HepG2 (cell line): ENCODE results near the gene SBK3. TPM values are rescaled to one million over a fixed set of nuclear protein-coding genes. Genes with fewer than 3 reads are reported as not detected.

Experiments used
- HNRNPLL ChIP-seq: fragments of 200-400 bp; formaldehyde crosslinking; IDR thresholded peaks from 2 replicates; pipeline ENCODE4 v1.6.1; 2017; ENCODE audit warnings: mild to moderate bottlenecking, low read depth, low read length; ENCODE audit not compliant: poor library complexity, severe bottlenecking
- PTBP1 ChIP-seq: fragments of 200-400 bp; formaldehyde crosslinking; IDR thresholded peaks from 2 replicates; pipeline ENCODE4 v1.6.1; 2018; ENCODE audit warnings: low read length, low read depth; ENCODE audit not compliant: poor library complexity, severe bottlenecking
- SP140L ChIP-seq: sonication (generic); formaldehyde crosslinking; IDR thresholded peaks from 2 replicates; pipeline ENCODE4 v1.4.0; 2020; ENCODE audit warnings: missing genetic modification reagents, borderline replicate concordance
- ZNF678 ChIP-seq: sonication (generic); formaldehyde crosslinking; IDR thresholded peaks from 2 replicates; pipeline ENCODE4 v1.4.0; 2020; ENCODE audit warnings: mild to moderate bottlenecking, missing genetic modification reagents
- polyA plus RNA-seq, 8 experiments: library from polyadenylated mRNA; depleted of rRNA in 3 of 8; stranded (reverse) in 7 of 8; unstranded in 1 of 8; fragments of >200 nt; fragmentation: Illumina TruSeq in 4 of 8; extraction: Trizol in 4 of 8; gene quantifications; 2 replicates each; pipeline versions ENCODE4 v1.2.1 to v1.2.3, GENCODE V29; 2011 to 2016; ENCODE audit warnings: low read depth in 4 of 8, missing spikeins in 1 of 8, mixed read lengths in 1 of 8; ENCODE audit not compliant: insufficient read depth in 1 of 8
- total RNA-seq, 5 experiments: library from RNA; depleted of rRNA; stranded (reverse); fragments of >200 nt; fragmentation: Illumina TruSeq; extraction: Trizol; gene quantifications; 2 replicates each; pipeline ENCODE4 v1.2.3, GENCODE V29; 2016; ENCODE audit warnings: low read depth in 1 of 5
- TF ChIP-seq, protein P1 (sequence below): sonication (generic); formaldehyde crosslinking; IDR thresholded peaks from 2 replicates; pipeline ENCODE4 v1.5.1; 2020; ENCODE audit warnings: missing genetic modification reagents, mild to moderate bottlenecking, borderline replicate concordance
- TF ChIP-seq, protein P2 (sequence below): sonication (generic); formaldehyde crosslinking; IDR thresholded peaks from 2 replicates; pipeline ENCODE4 v1.5.1; 2020; ENCODE audit warnings: missing genetic modification reagents, mild to moderate bottlenecking, borderline replicate concordance
- TF ChIP-seq, protein P3 (sequence below), 2 experiments: sonication (generic) in 1 of 2; formaldehyde crosslinking in 1 of 2; IDR thresholded peaks; 2 replicates each; pipeline versions ENCODE4 v1.5.1 to v1.6.1; 2011 to 2020; ENCODE audit warnings: borderline replicate concordance in 1 of 2, low read depth in 1 of 2, low read length in 1 of 2, mild to moderate bottlenecking in 1 of 2, missing genetic modification reagents in 1 of 2, moderate library complexity in 1 of 2
- TF ChIP-seq, protein P4 (sequence below): sonication (generic); formaldehyde crosslinking; IDR thresholded peaks from 2 replicates; pipeline ENCODE4 v1.4.0; 2020; ENCODE audit warnings: mild to moderate bottlenecking, missing genetic modification reagents
- TF ChIP-seq, protein P5 (sequence below): fragments of 450-650 bp; IDR thresholded peaks from 2 replicates; pipeline ENCODE4 v1.6.1; 2017

Gene SBK3
- total and polyA plus RNA-seq, 2 of the 13 experiments (the other 11 are each of a cell fraction or from before 2014, with no cell fraction given), result 0.66 to 0.77 TPM

DNA sequence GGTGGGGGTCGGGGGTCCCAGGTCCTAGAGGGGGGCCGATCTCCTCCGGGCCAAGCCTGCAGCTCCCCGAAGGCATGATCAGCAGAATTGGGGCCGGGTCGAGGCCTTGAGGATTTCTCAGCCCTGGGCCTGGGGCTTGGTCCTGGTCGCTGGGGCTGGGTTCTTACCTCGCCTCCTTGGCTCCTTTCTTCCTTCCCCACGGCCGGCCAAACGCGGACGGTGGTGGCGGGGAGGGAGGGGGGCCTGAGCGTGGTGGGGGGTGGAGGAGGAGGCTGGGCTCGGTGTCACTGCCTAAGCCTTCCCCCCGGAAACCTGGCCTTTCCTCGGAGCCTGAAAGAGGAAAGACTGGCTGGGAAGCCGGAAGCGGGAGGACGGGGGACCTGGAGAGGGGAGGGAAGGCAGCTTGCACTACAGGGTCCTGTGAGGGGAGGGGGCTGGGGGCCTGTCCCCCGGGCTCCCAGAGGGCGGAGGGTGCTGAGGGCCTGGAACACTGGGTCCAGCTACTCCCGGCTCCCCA lies 35.3 kb upstream of the SBK3 start, which contains the start of gene ZNF579 (continued):
- TF ChIP-seq, protein P1, sequence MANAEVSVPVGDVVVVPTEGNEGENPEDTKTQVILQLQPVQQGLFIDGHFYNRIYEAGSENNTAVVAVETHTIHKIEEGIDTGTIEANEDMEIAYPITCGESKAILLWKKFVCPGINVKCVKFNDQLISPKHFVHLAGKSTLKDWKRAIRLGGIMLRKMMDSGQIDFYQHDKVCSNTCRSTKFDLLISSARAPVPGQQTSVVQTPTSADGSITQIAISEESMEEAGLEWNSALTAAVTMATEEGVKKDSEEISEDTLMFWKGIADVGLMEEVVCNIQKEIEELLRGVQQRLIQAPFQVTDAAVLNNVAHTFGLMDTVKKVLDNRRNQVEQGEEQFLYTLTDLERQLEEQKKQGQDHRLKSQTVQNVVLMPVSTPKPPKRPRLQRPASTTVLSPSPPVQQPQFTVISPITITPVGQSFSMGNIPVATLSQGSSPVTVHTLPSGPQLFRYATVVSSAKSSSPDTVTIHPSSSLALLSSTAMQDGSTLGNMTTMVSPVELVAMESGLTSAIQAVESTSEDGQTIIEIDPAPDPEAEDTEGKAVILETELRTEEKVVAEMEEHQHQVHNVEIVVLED (CRISPR knock-in tag), result no peak
- TF ChIP-seq, protein P2, sequence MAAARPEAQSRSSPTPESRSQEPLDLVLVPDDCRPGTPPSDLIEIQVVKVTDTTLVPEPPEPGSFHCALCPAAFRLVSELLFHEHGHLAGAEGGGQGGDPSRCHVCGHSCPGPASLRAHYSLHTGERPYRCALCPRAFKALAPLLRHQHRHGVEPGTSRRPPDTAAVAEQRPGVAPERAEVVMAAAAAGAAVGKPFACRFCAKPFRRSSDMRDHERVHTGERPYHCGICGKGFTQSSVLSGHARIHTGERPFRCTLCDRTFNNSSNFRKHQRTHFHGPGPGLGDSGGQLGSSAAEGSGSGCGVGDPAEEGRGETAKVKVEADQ (CRISPR knock-in tag), result no peak
- TF ChIP-seq HNRNPLL (no peak), PTBP1 (no peak), ZNF678 (CRISPR knock-in tag) (no peak), SP140L (CRISPR knock-in tag) (no peak)
- TF ChIP-seq, protein P3, sequence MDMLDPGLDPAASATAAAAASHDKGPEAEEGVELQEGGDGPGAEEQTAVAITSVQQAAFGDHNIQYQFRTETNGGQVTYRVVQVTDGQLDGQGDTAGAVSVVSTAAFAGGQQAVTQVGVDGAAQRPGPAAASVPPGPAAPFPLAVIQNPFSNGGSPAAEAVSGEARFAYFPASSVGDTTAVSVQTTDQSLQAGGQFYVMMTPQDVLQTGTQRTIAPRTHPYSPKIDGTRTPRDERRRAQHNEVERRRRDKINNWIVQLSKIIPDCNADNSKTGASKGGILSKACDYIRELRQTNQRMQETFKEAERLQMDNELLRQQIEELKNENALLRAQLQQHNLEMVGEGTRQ (IDR thresholded peaks at IDR 0.05; ENCODE audit: low read depth, low read length), result no peak
- TF ChIP-seq, protein P3 (CRISPR knock-in tag; IDR thresholded peaks at IDR 0.05; ENCODE audit: borderline replicate concordance), result no peak
- TF ChIP-seq, protein P4, sequence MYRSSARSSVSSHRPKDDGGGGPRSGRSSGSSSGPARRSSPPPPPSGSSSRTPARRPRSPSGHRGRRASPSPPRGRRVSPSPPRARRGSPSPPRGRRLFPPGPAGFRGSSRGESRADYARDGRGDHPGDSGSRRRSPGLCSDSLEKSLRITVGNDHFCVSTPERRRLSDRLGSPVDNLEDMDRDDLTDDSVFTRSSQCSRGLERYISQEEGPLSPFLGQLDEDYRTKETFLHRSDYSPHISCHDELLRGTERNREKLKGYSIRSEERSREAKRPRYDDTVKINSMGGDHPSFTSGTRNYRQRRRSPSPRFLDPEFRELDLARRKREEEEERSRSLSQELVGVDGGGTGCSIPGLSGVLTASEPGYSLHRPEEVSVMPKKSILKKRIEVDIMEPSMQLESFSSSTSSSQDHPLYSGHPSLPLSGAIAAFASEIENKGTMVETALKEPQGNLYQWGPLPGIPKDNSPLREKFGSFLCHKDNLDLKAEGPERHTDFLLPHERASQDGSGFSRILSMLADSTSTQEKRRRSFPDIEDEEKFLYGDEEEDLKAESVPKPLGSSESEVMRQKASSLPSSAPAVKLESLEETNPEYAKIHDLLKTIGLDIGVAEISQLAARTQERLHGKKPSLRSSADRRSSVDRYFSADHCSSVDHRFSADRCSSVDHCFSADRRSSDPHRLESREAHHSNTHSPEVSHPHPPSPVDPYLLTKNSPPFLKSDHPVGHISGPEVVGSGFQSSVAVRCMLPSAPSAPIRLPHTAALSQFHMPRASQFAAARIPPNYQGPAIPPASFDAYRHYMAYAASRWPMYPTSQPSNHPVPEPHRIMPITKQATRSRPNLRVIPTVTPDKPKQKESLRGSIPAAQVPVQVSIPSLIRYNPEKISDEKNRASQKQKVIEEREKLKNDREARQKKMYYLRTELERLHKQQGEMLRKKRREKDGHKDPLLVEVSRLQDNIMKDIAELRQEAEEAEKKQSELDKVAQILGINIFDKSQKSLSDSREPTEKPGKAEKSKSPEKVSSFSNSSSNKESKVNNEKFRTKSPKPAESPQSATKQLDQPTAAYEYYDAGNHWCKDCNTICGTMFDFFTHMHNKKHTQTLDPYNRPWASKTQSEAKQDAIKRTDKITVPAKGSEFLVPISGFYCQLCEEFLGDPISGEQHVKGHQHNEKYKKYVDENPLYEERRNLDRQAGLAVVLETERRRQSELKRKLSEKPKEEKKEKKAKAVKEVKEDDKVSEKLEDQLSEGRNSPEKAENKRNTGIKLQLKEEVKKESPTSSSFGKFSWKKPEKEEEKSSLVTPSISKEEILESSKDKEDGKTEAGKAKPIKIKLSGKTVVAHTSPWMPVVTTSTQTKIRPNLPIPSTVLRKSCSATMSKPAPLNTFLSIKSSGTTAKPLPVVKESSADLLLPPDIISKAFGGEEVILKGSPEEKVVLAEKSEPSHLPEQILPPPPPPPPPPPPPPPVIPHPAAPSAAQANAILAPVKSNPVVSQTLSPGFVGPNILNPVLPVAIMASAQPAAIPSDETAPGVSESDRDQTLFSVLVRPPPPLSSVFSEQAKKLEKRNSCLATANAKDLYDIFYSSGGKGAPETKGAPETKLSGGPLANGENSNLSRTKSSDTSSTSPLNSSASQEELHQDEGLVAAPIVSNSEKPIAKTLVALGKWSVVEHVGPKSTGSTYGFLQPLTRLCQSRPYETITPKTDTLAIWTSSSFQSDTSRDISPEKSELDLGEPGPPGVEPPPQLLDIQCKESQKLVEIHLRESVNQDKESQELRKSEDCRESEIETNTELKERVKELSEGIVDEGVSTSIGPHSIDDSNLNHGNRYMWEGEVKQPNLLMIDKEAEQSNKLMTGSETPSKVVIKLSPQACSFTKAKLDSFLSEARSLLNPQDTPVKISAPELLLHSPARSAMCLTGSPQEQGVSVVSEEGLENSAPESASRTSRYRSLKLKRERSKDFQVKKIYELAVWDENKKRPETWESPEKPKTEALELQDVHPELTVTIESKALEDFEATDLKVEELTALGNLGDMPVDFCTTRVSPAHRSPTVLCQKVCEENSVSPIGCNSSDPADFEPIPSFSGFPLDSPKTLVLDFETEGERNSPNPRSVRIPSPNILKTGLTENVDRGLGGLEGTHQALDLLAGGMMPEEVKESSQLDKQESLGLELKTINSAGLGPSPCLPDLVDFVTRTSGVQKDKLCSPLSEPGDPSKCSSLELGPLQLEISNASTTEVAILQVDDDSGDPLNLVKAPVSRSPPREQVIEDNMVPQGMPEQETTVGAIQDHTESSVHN (CRISPR knock-in tag), result no peak
- TF ChIP-seq, protein P5, sequence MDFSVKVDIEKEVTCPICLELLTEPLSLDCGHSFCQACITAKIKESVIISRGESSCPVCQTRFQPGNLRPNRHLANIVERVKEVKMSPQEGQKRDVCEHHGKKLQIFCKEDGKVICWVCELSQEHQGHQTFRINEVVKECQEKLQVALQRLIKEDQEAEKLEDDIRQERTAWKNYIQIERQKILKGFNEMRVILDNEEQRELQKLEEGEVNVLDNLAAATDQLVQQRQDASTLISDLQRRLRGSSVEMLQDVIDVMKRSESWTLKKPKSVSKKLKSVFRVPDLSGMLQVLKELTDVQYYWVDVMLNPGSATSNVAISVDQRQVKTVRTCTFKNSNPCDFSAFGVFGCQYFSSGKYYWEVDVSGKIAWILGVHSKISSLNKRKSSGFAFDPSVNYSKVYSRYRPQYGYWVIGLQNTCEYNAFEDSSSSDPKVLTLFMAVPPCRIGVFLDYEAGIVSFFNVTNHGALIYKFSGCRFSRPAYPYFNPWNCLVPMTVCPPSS, result no peak
